Neural crest cell (in vitro differentiated cells): ENCODE results near the gene GALNT15. TPM values are rescaled to one million over a fixed set of nuclear protein-coding genes. Genes with fewer than 3 reads are reported as not detected.

ENCODE experiments used
- DNase-seq: peaks from one replicate; pipeline ENCODE4 v3.0.0; 2021; ENCODE audit warnings: low read depth, mixed read lengths, low spot score
- H3K27ac Mint-ChIP-seq: one replicate; pipeline ENCODE4 v1.8.0; 2021; ENCODE audit warnings: mild to moderate bottlenecking, mixed read lengths; ENCODE audit not compliant: unreplicated experiment
- H3K27me3 Mint-ChIP-seq: 2 replicates; pipeline ENCODE4 v1.8.0; 2021; ENCODE audit warnings: low read depth, mild to moderate bottlenecking, mixed read lengths
- H3K36me3 Mint-ChIP-seq: 2 replicates; pipeline ENCODE4 v1.8.0; 2021; ENCODE audit warnings: low read depth, mild to moderate bottlenecking, mixed read lengths
- H3K4me1 Mint-ChIP-seq: 2 replicates; pipeline ENCODE4 v1.8.0; 2021; ENCODE audit warnings: mixed read lengths
- H3K4me3 Mint-ChIP-seq: one replicate; pipeline ENCODE4 v1.8.0; 2021; ENCODE audit warnings: mild to moderate bottlenecking, mixed read lengths
- H3K9me3 Mint-ChIP-seq: 2 replicates; pipeline ENCODE4 v1.8.0; 2021; ENCODE audit warnings: mixed read lengths
- CTCF ChIP-seq: fragments of 200-600 bp; sonication (generic); conservative IDR thresholded peaks from 2 replicates; pipeline ENCODE4 v1.5.0; 2021; ENCODE audit warnings: antibody characterized with exemption, mild to moderate bottlenecking
- total RNA-seq: library from RNA; stranded (reverse); gene quantifications from 2 replicates; pipeline ENCODE4 v1.2.1, GENCODE V29; 2021

The GALNT15 gene
- total RNA-seq, 1 donor from 2014 or later = not detected

- H3K27me3 Mint-ChIP-seq = no peaks in the 10 kb centered on the region
- no peak overlapping the region for H3K27ac Mint-ChIP-seq
- H3K4me3 Mint-ChIP-seq = no peak overlapping the region
- H3K9me3 Mint-ChIP-seq = no peaks in the 10 kb centered on the region
- no peaks in the 10 kb centered on the region for H3K36me3 Mint-ChIP-seq
- H3K4me1 Mint-ChIP-seq = no peaks in the 10 kb centered on the region
- TF ChIP-seq CTCF = no peak
- DNase-seq = no peak
Observed at GRCh38 chr3:16234281-16234680, 59.8 kb downstream of the GALNT15 start.

GRCh38 chr3:16236030-16236639 lies 61.7 kb downstream of the GALNT15 start:
- TF ChIP-seq CTCF = no peak
- Mint-ChIP-seq H3K27ac (no peak overlapping the region), H3K9me3 (no peaks in the 10 kb centered on the region), H3K4me3 (no peak overlapping the region), H3K27me3 (peaks cover 3% of the 10 kb centered on the region), H3K36me3 (no peaks in the 10 kb centered on the region), H3K4me1 (no peaks in the 10 kb centered on the region)
- no peak for DNase-seq

GRCh38 chr3:16236856-16237393 lies 62.4 kb downstream of the GALNT15 start:
- DNase-seq = no peak
- no peak overlapping the region for H3K27ac Mint-ChIP-seq
- no peak for TF ChIP-seq CTCF
- H3K4me3 Mint-ChIP-seq = no peak overlapping the region
- no peaks in the 10 kb centered on the region for H3K9me3 Mint-ChIP-seq
- H3K4me1 Mint-ChIP-seq = no peaks in the 10 kb centered on the region
- no peaks in the 10 kb centered on the region for H3K36me3 Mint-ChIP-seq
- peaks cover 3% of the 10 kb centered on the region for H3K27me3 Mint-ChIP-seq

GRCh38 chr3:16239086-16239770 lies 64.7 kb downstream of the GALNT15 start:
- H3K27ac Mint-ChIP-seq = no peak overlapping the region
- no peaks in the 10 kb centered on the region for H3K36me3 Mint-ChIP-seq
- H3K4me3 Mint-ChIP-seq = no peak overlapping the region
- no peak for DNase-seq
- peaks cover 3% of the 10 kb centered on the region for H3K27me3 Mint-ChIP-seq
- TF ChIP-seq CTCF = no peak
- no peaks in the 10 kb centered on the region for H3K9me3 Mint-ChIP-seq
- H3K4me1 Mint-ChIP-seq = no peaks in the 10 kb centered on the region

GRCh38 chr3:16239780-16240179 lies 65.3 kb downstream of the GALNT15 start:
- Mint-ChIP-seq H3K27ac (no peak overlapping the region), H3K9me3 (no peaks in the 10 kb centered on the region), H3K36me3 (no peaks in the 10 kb centered on the region), H3K27me3 (peaks cover 3% of the 10 kb centered on the region), H3K4me1 (no peaks in the 10 kb centered on the region), H3K4me3 (no peak overlapping the region)
- no peak for TF ChIP-seq CTCF
- no peak for DNase-seq
